Measurements from ENCODE around the gene LPAR1.

LPAR1 gene

DNA sequence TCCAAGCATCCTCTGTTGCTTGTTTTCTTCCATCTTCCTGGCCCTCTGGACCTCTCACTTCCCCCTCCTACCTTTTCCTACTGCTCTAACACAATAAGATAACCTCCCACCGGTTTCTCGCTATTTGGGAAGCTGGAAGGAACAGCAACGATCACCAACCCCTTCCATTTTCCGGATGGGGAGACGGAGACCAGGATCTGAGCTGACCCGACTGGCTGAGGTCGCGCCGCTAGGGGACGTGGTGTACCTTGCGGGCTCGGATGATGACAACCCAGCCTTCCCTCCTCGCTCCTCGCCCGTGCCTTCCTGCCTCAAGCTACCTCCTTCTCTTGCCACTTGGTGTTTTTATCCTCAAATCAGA, 1.9 kb downstream of the LPAR1 start:
- no peaks in the 10 kb centered on the region for H3K36me3 ChIP-seq (replicated peaks; ENCODE audit: low read depth, low read length)
- no peak overlapping the region for H3K4me3 ChIP-seq (ENCODE audit: low read length)
- H4K20me1 ChIP-seq (ENCODE audit: insufficient read depth, low read length), result no peaks in the 10 kb centered on the region
- H3K4me2 ChIP-seq (ENCODE audit: low read length), result no peak overlapping the region
- H2AFZ ChIP-seq (ENCODE audit: low read depth, low read length), result no peak overlapping the region
- no peaks in the 10 kb centered on the region for H3K9me3 ChIP-seq (ENCODE audit: insufficient read depth, low read length)
- no peaks in the 10 kb centered on the region for H3K27me3 ChIP-seq (ENCODE audit: low read depth, low read length)
- H3K27ac ChIP-seq (ENCODE audit: low read length), result no peak overlapping the region
- no peak for TF ChIP-seq EZH2phosphoT487 (IDR thresholded peaks at IDR 0.05; ENCODE audit: low read depth)
- TF ChIP-seq, protein P1, sequence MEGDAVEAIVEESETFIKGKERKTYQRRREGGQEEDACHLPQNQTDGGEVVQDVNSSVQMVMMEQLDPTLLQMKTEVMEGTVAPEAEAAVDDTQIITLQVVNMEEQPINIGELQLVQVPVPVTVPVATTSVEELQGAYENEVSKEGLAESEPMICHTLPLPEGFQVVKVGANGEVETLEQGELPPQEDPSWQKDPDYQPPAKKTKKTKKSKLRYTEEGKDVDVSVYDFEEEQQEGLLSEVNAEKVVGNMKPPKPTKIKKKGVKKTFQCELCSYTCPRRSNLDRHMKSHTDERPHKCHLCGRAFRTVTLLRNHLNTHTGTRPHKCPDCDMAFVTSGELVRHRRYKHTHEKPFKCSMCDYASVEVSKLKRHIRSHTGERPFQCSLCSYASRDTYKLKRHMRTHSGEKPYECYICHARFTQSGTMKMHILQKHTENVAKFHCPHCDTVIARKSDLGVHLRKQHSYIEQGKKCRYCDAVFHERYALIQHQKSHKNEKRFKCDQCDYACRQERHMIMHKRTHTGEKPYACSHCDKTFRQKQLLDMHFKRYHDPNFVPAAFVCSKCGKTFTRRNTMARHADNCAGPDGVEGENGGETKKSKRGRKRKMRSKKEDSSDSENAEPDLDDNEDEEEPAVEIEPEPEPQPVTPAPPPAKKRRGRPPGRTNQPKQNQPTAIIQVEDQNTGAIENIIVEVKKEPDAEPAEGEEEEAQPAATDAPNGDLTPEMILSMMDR (IDR thresholded peaks at IDR 0.05; ENCODE audit: low read depth, low read length), result no peak
- no peaks in the 10 kb centered on the region for H3K4me1 ChIP-seq (ENCODE audit: low read length)
- no peak overlapping the region for H3K9ac ChIP-seq (ENCODE audit: low read length)
- no peaks in the 10 kb centered on the region for H3K79me2 ChIP-seq (ENCODE audit: low read length)

DNA sequence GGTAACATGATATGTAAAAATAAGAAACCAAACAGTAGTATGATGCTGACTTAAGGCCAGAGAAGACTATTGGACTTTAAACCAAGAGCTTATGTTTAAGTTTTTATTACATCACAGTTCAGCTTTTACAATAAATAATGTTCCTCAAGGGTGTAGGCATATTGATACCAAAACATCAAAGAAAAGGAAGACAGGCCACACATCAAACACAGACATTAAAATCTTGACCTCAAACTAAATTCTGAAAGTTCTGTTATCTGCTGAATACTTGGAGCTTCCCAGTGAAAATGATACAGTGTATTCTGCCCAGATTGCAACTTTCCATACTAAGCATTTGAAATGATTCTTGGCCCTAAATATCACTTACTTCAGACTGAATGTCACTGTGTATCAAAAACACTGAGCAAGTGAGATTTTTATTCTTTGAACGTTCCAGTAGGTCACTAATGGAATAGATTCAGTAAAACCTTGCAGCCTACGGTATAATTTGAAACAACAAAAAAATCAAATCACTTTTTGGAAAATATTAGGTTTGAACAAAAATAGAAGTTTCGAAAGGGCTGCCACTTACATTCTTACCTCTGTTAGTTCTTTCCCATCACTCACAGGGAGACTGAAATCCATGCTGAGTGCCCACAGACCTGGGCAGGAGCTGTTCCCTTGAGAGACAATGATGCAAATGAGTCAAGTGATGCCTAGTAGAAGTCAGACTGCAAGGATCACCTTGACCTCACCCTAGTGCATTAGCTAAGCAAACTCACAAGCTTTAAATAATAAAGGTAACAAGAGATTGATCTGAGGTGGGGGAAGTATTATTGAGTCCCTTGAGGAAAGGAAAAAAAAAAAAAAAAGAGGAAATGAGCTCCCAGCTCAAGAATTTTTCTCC, 2.5 kb downstream of the LPAR1 start:
- Histone ChIP-seq H3K9me3 (ENCODE audit: insufficient read depth, low read length) (no peaks in the 10 kb centered on the region), H3K27ac (ENCODE audit: low read length) (no peak overlapping the region), H3K79me2 (ENCODE audit: low read length) (no peaks in the 10 kb centered on the region), H3K27me3 (ENCODE audit: low read depth, low read length) (no peaks in the 10 kb centered on the region), H2AFZ (ENCODE audit: low read depth, low read length) (no peak overlapping the region), H4K20me1 (ENCODE audit: insufficient read depth, low read length) (no peaks in the 10 kb centered on the region), H3K9ac (ENCODE audit: low read length) (no peak overlapping the region), H3K4me2 (ENCODE audit: low read length) (no peak overlapping the region), H3K4me3 (ENCODE audit: low read length) (no peak overlapping the region), H3K36me3 (replicated peaks; ENCODE audit: low read depth, low read length) (no peaks in the 10 kb centered on the region), H3K4me1 (ENCODE audit: low read length) (no peaks in the 10 kb centered on the region)
- TF ChIP-seq EZH2phosphoT487 (IDR thresholded peaks at IDR 0.05; ENCODE audit: low read depth), result no peak
- TF ChIP-seq, protein P1 (IDR thresholded peaks at IDR 0.05; ENCODE audit: low read depth, low read length), result no peak

DNA sequence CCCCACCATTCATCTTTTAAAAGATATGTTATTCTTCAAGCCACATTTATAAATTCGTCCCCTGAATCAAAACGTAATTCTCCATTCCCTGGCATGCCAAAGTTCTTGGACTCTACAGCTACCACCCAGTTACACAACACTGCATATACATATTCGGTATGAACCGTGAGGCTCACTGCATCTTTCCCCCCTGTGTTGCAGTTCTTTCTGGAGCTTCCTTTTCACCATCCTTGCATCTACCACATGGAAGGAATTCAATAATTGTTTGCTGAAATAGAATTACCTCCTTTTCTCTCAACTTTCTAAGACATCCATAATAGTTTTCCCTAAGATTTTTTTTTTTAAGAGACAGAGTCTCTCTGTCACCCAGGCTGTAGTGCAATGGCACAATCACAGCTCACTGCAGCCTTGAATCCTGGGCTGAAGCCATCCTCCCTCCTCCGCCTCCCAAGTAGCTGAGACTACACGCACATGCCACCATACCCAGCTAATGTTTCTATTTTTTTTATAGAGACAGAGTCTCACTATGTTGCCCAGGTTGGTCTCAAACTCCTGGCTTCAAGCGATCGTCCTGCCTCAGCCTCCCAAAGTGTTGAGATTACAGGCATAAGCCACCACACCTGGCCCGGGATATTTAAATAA, 3.3 kb downstream of the LPAR1 start:
- Histone ChIP-seq H3K9me3 (ENCODE audit: insufficient read depth, low read length) (no peaks in the 10 kb centered on the region), H2AFZ (ENCODE audit: low read depth, low read length) (no peak overlapping the region), H3K79me2 (ENCODE audit: low read length) (no peaks in the 10 kb centered on the region), H3K4me2 (ENCODE audit: low read length) (no peak overlapping the region), H3K27me3 (ENCODE audit: low read depth, low read length) (no peaks in the 10 kb centered on the region), H3K4me3 (ENCODE audit: low read length) (no peak overlapping the region), H3K4me1 (ENCODE audit: low read length) (no peaks in the 10 kb centered on the region), H3K27ac (ENCODE audit: low read length) (no peak overlapping the region), H3K9ac (ENCODE audit: low read length) (no peak overlapping the region), H4K20me1 (ENCODE audit: insufficient read depth, low read length) (no peaks in the 10 kb centered on the region), H3K36me3 (replicated peaks; ENCODE audit: low read depth, low read length) (no peaks in the 10 kb centered on the region)
- no peak for TF ChIP-seq EZH2phosphoT487 (IDR thresholded peaks at IDR 0.05; ENCODE audit: low read depth)

DNA sequence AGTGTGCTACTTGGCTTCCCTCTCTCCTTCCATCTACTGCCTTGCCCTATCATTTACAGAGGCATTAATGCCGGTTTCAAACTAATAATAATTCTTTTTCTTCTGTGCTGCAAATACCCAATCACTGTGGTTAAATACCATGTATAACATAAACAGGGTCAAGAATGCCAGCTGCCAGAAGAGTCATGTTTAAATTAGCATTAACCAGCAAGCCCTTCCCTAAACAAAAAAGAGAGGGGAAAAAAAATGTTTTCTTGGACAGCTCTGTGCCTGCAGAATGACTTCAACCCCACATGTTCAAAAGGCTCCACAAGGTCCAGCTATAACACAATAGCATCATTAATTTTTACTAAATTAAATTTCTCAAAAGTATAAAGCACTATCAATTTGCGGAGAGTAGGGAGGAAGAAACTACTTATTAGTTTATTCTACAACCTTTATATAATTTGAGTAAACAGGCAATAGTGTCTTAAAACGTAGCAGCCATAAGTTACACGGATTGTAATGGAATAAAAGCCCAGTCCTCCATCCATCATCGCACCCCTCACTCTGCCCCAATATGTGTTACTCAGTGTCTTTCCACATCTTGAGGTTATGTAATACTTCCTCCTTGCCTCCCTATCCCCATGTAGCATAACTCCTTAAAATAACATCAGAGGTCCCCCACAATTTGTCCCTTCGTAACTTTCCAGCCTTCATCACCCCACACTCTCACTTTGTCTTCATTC, 3.9 kb downstream of the LPAR1 start:
- Histone ChIP-seq H3K9ac (ENCODE audit: low read length) (no peak overlapping the region), H2AFZ (ENCODE audit: low read depth, low read length) (no peak overlapping the region), H3K4me3 (ENCODE audit: low read length) (no peak overlapping the region), H3K4me1 (ENCODE audit: low read length) (no peaks in the 10 kb centered on the region), H3K9me3 (ENCODE audit: insufficient read depth, low read length) (no peaks in the 10 kb centered on the region), H3K27ac (ENCODE audit: low read length) (no peak overlapping the region), H3K27me3 (ENCODE audit: low read depth, low read length) (no peaks in the 10 kb centered on the region), H4K20me1 (ENCODE audit: insufficient read depth, low read length) (no peaks in the 10 kb centered on the region), H3K36me3 (replicated peaks; ENCODE audit: low read depth, low read length) (no peaks in the 10 kb centered on the region), H3K4me2 (ENCODE audit: low read length) (no peak overlapping the region), H3K79me2 (ENCODE audit: low read length) (no peaks in the 10 kb centered on the region)
- TF ChIP-seq, protein P1 (IDR thresholded peaks at IDR 0.05; ENCODE audit: low read depth, low read length), result no peak
